IMR-90 (cell line): ENCODE measurements around the gene ABHD5. TPM values are rescaled to one million over a fixed set of nuclear protein-coding genes. Genes with fewer than 3 reads are reported as not detected.
A peak's percentile ranks its signal among the peaks of the same experiment; 100 is the strongest.

Experiments
- ATAC-seq: fragments of 200-7000 bp; cut with Tn5 transposase; 2 replicates; pipeline ENCODE4 v1.9.1; 2020; ENCODE audit warnings: low read depth, mild to moderate bottlenecking, moderate library complexity
- BruUV-seq: library from RNA; stranded (reverse); fragments of 400-500 nt; replicated peaks from 2 replicates; lab custom pipeline; 2021; lab: Mats Ljungman, UMichigan
- CTCF ChIA-PET: fragments of 300-600 bp; formaldehyde crosslinking; extraction: SDS; loops from one replicate; lab custom pipeline; 2021; ENCODE audit warnings: antibody characterized with exemption; lab: Yijun Ruan, JAX
- POLR2A ChIA-PET: fragments of 300-600 bp; sonication (Branson Sonifier 250); formaldehyde crosslinking; loops from one replicate; lab custom pipeline; 2022; ENCODE audit warnings: antibody characterized with exemption; ENCODE audit not compliant: unreplicated experiment; lab: Charles Lee
- DNase-seq: peaks from one replicate; pipeline ENCODE4 v3.0.0; 2013
- H2AFZ ChIP-seq: replicated peaks from 2 replicates; pipeline ENCODE3; 2013; ENCODE audit warnings: low read length, mild to moderate bottlenecking; ENCODE audit not compliant: poor library complexity
- H2AK5ac ChIP-seq: 2 replicates; pipeline ENCODE4 v1.6.1; 2013; ENCODE audit warnings: low read depth, low read length, inconsistent platforms
- H2AK9ac ChIP-seq: replicated peaks from 2 replicates; pipeline ENCODE3; 2013; ENCODE audit warnings: mild to moderate bottlenecking, low read depth, low read length, moderate library complexity; ENCODE audit not compliant: poor library complexity
- H2BK120ac ChIP-seq: 2 replicates; pipeline ENCODE4 v1.6.1; 2013; ENCODE audit warnings: low read depth, low read length, inconsistent platforms
- H2BK15ac ChIP-seq: 3 replicates; pipeline ENCODE4 v1.6.1; 2013; ENCODE audit warnings: low read depth, low read length, inconsistent platforms
- H2BK20ac ChIP-seq: 2 replicates; pipeline ENCODE4 v1.6.1; 2013; ENCODE audit warnings: low read depth, mild to moderate bottlenecking, inconsistent platforms, low read length, moderate library complexity
- H2BK5ac ChIP-seq: 2 replicates; pipeline ENCODE4 v1.6.1; 2013; ENCODE audit warnings: mild to moderate bottlenecking, low read depth, low read length, inconsistent platforms; ENCODE audit not compliant: poor library complexity, severe bottlenecking
- H3K14ac ChIP-seq: replicated peaks from 2 replicates; pipeline ENCODE4 v1.6.1; 2013; ENCODE audit warnings: low read depth, low read length, inconsistent platforms
- H3K18ac ChIP-seq: 2 replicates; pipeline ENCODE4 v1.6.1; 2013; ENCODE audit warnings: low read depth, low read length, control low read depth
- H3K23ac ChIP-seq: 2 replicates; pipeline ENCODE4 v1.6.1; 2013; ENCODE audit warnings: low read depth, low read length, inconsistent platforms
- H3K27ac ChIP-seq: 2 replicates; pipeline ENCODE4 v1.5.1; 2013; ENCODE audit warnings: mild to moderate bottlenecking, control low read depth, low read length; ENCODE audit not compliant: insufficient read depth
- H3K27me3 ChIP-seq: 2 replicates; pipeline ENCODE4 v1.6.1; 2013; ENCODE audit warnings: low read length; ENCODE audit not compliant: control insufficient read depth, insufficient read depth
- H3K36me3 ChIP-seq: 2 replicates; pipeline ENCODE4 v1.6.1; 2013; ENCODE audit warnings: low read length, mixed read lengths; ENCODE audit not compliant: control insufficient read depth, insufficient read depth
- H3K4ac ChIP-seq: 2 replicates; pipeline ENCODE4 v1.6.1; 2013; ENCODE audit warnings: low read depth, low read length, inconsistent platforms
- H3K4me1 ChIP-seq: 2 replicates; pipeline ENCODE4 v1.6.1; 2013; ENCODE audit warnings: low read length, mixed read lengths; ENCODE audit not compliant: control insufficient read depth, insufficient read depth
- H3K4me2 ChIP-seq: 2 replicates; pipeline ENCODE4 v1.6.1; 2013; ENCODE audit warnings: low read depth, mild to moderate bottlenecking, control low read depth, low read length, moderate library complexity
- H3K4me3 ChIP-seq: 2 replicates; pipeline ENCODE4 v1.5.1; 2013; ENCODE audit warnings: low read depth, mild to moderate bottlenecking, control low read depth, low read length, moderate library complexity; ENCODE audit not compliant: insufficient read depth
- H3K56ac ChIP-seq: 2 replicates; pipeline ENCODE4 v1.6.1; 2013; ENCODE audit warnings: low read length, inconsistent platforms; ENCODE audit not compliant: insufficient read depth; ENCODE audit errors: extremely low read depth
- H3K79me1 ChIP-seq, 2 experiments: 2 replicates each; pipeline ENCODE4 v1.6.1; 2013; ENCODE audit warnings: low read length in 2 of 2, inconsistent platforms in 1 of 2, low read depth in 1 of 2
- H3K9ac ChIP-seq: 2 replicates; pipeline ENCODE4 v1.6.1; 2013; ENCODE audit warnings: low read depth, low read length, control low read depth
- H3K9me1 ChIP-seq: 2 replicates; pipeline ENCODE4 v1.6.1; 2013; ENCODE audit warnings: low read length, inconsistent platforms; ENCODE audit not compliant: insufficient read depth
- H3K9me3 ChIP-seq: 2 replicates; pipeline ENCODE4 v1.6.1; 2013; ENCODE audit warnings: low read length; ENCODE audit not compliant: control insufficient read depth, insufficient read depth
- H4K20me1 ChIP-seq: 2 replicates; pipeline ENCODE4 v1.6.1; 2013; ENCODE audit warnings: low read length, inconsistent platforms; ENCODE audit not compliant: insufficient read depth
- H4K5ac ChIP-seq: 2 replicates; pipeline ENCODE4 v1.6.1; 2013; ENCODE audit warnings: mild to moderate bottlenecking, low read depth, low read length, control low read depth
- H4K8ac ChIP-seq, 2 experiments: 2 replicates each; pipeline ENCODE4 v1.6.1; 2013; ENCODE audit warnings: low read depth in 2 of 2, low read length in 2 of 2, control low read depth in 1 of 2, inconsistent platforms in 1 of 2
- H4K91ac ChIP-seq: 2 replicates; pipeline ENCODE4 v1.6.1; 2013; ENCODE audit warnings: low read depth, low read length, inconsistent platforms; ENCODE audit not compliant: insufficient read depth
- CEBPB ChIP-seq: IDR thresholded peaks from 2 replicates; pipeline ENCODE4 v1.6.1; 2012; ENCODE audit warnings: low read depth, low read length, improper control_type of control experiment
- CHD1 ChIP-seq: IDR thresholded peaks from 2 replicates; pipeline ENCODE4 v1.6.1; 2012; ENCODE audit warnings: low read depth, low read length, improper control_type of control experiment
- FOS ChIP-seq: fragments of 150-350 bp; IDR thresholded peaks from 2 replicates; pipeline ENCODE4 v1.6.1; 2016; ENCODE audit warnings: low read depth, low read length
- MAFK ChIP-seq: IDR thresholded peaks from 2 replicates; pipeline ENCODE4 v1.6.1; 2012; ENCODE audit warnings: low read depth, low read length, improper control_type of control experiment
- MAZ ChIP-seq: IDR thresholded peaks from 2 replicates; pipeline ENCODE4 v1.6.1; 2012; ENCODE audit warnings: low read depth, mild to moderate bottlenecking, low read length, improper control_type of control experiment, moderate library complexity, borderline replicate concordance
- MXI1 ChIP-seq: IDR thresholded peaks from 2 replicates; pipeline ENCODE4 v1.6.1; 2012; ENCODE audit warnings: low read depth, mild to moderate bottlenecking, low read length, moderate library complexity, borderline replicate concordance
- NFE2L2 ChIP-seq: fragments of 150-350 bp; IDR thresholded peaks from 2 replicates; pipeline ENCODE4 v1.6.1; 2016; ENCODE audit warnings: low read depth, mild to moderate bottlenecking, low read length
- POLR2A ChIP-seq: IDR thresholded peaks from 2 replicates; pipeline ENCODE4 v1.6.1; 2012; ENCODE audit warnings: mild to moderate bottlenecking, low read depth, low read length
- RAD21 ChIP-seq: IDR thresholded peaks from 2 replicates; pipeline ENCODE4 v1.6.1; 2012; ENCODE audit warnings: low read length, improper control_type of control experiment
- RCOR1 ChIP-seq: IDR thresholded peaks from 2 replicates; pipeline ENCODE4 v1.6.1; 2012; ENCODE audit warnings: mild to moderate bottlenecking, low read length, improper control_type of control experiment; ENCODE audit not compliant: insufficient replicate concordance
- RFX5 ChIP-seq: IDR thresholded peaks from 2 replicates; pipeline ENCODE4 v1.8.0; 2012; ENCODE audit warnings: low read depth, mild to moderate bottlenecking, low read length, moderate library complexity
- SMC3 ChIP-seq: fragments of 150-350 bp; IDR thresholded peaks from 2 replicates; pipeline ENCODE4 v1.6.1; 2016; ENCODE audit warnings: low read depth, mild to moderate bottlenecking, antibody characterized with exemption, low read length, moderate library complexity
- WGBS, 2 experiments: methylation state at CpG; one replicate each; pipeline versions ENCODE4 v1.1.5 to v1.1.7; 2013; ENCODE audit warnings: missing lambda C conversion rate in 2 of 2; ENCODE audit not compliant: insufficient read length in 1 of 2; ENCODE audit errors: extremely low coverage in 2 of 2; 5-methylcytosine and 5-hydroxymethylcytosine counted together
- dilution Hi-C: fragments of 300-500 bp; cut with HindIII; formaldehyde crosslinking; loops from one replicate; pipeline ENCODE4 v1.14.3; 2018; ENCODE audit warnings: low sequenced_read_pairs; ENCODE audit not compliant: unreplicated experiment
- in situ Hi-C: fragments of 300-500 bp; cut with MboI; formaldehyde crosslinking; loops from 3 replicates; pipeline ENCODE4 v1.14.3; 2019; ENCODE audit warnings: low sequenced_read_pairs, inconsistent platforms, mixed read lengths
- intact Hi-C: fragments of 100-400 bp; cut with micrococcal nuclease; formaldehyde crosslinking; loops from 2 replicates; pipeline ENCODE4 v1.10.0; 2022
- polyA plus RNA-seq, 3 experiments: library from polyadenylated mRNA; depleted of rRNA; stranded (reverse); fragments of >200 nt; gene quantifications; 2 replicates each; pipeline ENCODE4 v1.2.3, GENCODE V29; 2012; ENCODE audit warnings: low replicate concordance in 1 of 3
- total RNA-seq: library from RNA; depleted of rRNA; stranded (reverse); fragments of >200 nt; gene quantifications from 2 replicates; pipeline ENCODE4 v1.2.3, GENCODE V29; 2012
- TF ChIP-seq, protein P1 (sequence below): conservative IDR thresholded peaks from 2 replicates; pipeline ENCODE4 v1.5.1; 2012; ENCODE audit warnings: mild to moderate bottlenecking, low read depth, low read length, improper control_type of control experiment
- TF ChIP-seq, protein P2 (sequence below): fragments of 150-350 bp; IDR thresholded peaks from 2 replicates; pipeline ENCODE4 v1.6.1; 2016; ENCODE audit warnings: low read depth, mild to moderate bottlenecking, low read length, moderate library complexity, borderline replicate concordance
- TF ChIP-seq, protein P3 (sequence below): fragments of 150-350 bp; IDR thresholded peaks from 2 replicates; pipeline ENCODE4 v1.6.1; 2017; ENCODE audit warnings: mild to moderate bottlenecking, antibody characterized with exemption, low read length, low read depth

Gene ABHD5
- total and polyA plus RNA-seq, 2 of the 4 experiments (the other 2 are of a cell fraction), result 15.8 to 33.2 TPM

DNA sequence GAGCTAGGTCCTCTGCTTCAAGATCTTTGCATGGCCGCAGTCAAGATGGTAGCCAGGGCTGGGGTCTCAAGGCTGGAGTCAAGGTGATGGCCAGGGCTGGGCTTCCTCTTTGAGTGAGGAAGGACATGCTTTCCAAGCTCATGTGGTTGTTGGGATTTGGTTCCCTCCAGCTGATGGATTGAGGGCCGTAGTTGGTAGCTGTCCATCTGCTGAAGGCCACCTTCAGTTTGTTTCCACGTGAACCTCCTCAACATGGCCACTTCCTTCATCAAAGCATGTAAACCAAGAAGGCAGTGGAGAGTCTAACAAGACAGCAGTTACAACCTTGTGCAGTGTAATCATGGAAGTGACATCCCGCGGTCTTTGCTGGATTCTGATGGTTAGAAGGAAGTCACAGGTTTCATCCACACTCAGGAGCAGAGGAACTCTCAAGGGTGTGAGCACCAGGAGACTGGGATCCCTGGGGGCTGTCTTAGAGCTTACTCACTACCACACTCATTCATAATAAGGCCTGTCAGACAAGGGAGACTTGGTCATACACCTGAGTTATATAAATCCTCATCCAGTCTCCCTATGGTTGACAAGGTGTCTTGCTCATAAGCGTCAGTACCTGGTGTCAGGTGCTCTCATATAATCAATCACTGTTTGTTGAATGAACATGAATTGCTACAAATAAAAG is 42.1 kb downstream of the ABHD5 start:
- 0 out of 4 replicates have a peak overlapping the region, but pooled peaks of 1 of the 2 experiments have one; percentile 22 for H4K8ac ChIP-seq
- intact Hi-C loops, result no loop called here

More for the DNA sequence above, 42.1 kb downstream of the ABHD5 start:
- no peak for ATAC-seq
- H3K23ac ChIP-seq, result peak overlapping the region; percentile 45; the same call in 1 of the 2 replicates
- ChIA-PET POLR2A (no interaction called here), CTCF (no interaction called here)
- no peak overlapping the region for H3K4me3 ChIP-seq
- peak overlapping the region; percentile 65 for H3K4ac ChIP-seq
- H3K9me1 ChIP-seq, result peaks cover 29% of the 10 kb centered on the region
- H2AK5ac ChIP-seq, result peak overlapping the region; percentile 61
- no peaks in the 10 kb centered on the region for H4K20me1 ChIP-seq
- H2BK5ac ChIP-seq, result peak overlapping the region; percentile 30
- H3K9ac ChIP-seq, result no peak overlapping the region
- WGBS, 2 experiments, result 100% methylated on average over 1 of the region's 6 CpGs; no CpG with 5 or more reads in 1 of the 2 experiments
- H3K56ac ChIP-seq, result no peak overlapping the region
- peaks cover 31% of the 10 kb centered on the region for H3K4me1 ChIP-seq
- no peak overlapping the region; the same call in 1 of the 2 replicates for H4K5ac ChIP-seq
- 0 out of 4 replicates have a peak, but pooled peaks cover 0 to 6% of the 10 kb centered on the region in 2 experiments for H3K79me1 ChIP-seq
- no peak for DNase-seq
- H3K27ac ChIP-seq, result peak overlapping the region; percentile 51
- in situ Hi-C loops, result no loop called here
- dilution Hi-C loops, result no loop called here
- peak overlapping the region; percentile 19 for H2AK9ac ChIP-seq
- 0 out of 2 replicates have a peak overlapping the region, but pooled peaks have one; percentile 59 for H3K14ac ChIP-seq
- TF ChIP-seq MAFK (no peak), RFX5 (no peak), CEBPB (no peak), POLR2A (no peak), SMC3 (no peak), RCOR1 (no peak), MAZ (no peak), MXI1 (no peak), NFE2L2 (no peak), FOS (no peak), RAD21 (no peak), CHD1 (no peak)
- TF ChIP-seq, protein P1, sequence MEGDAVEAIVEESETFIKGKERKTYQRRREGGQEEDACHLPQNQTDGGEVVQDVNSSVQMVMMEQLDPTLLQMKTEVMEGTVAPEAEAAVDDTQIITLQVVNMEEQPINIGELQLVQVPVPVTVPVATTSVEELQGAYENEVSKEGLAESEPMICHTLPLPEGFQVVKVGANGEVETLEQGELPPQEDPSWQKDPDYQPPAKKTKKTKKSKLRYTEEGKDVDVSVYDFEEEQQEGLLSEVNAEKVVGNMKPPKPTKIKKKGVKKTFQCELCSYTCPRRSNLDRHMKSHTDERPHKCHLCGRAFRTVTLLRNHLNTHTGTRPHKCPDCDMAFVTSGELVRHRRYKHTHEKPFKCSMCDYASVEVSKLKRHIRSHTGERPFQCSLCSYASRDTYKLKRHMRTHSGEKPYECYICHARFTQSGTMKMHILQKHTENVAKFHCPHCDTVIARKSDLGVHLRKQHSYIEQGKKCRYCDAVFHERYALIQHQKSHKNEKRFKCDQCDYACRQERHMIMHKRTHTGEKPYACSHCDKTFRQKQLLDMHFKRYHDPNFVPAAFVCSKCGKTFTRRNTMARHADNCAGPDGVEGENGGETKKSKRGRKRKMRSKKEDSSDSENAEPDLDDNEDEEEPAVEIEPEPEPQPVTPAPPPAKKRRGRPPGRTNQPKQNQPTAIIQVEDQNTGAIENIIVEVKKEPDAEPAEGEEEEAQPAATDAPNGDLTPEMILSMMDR, result no peak
- TF ChIP-seq, protein P2, sequence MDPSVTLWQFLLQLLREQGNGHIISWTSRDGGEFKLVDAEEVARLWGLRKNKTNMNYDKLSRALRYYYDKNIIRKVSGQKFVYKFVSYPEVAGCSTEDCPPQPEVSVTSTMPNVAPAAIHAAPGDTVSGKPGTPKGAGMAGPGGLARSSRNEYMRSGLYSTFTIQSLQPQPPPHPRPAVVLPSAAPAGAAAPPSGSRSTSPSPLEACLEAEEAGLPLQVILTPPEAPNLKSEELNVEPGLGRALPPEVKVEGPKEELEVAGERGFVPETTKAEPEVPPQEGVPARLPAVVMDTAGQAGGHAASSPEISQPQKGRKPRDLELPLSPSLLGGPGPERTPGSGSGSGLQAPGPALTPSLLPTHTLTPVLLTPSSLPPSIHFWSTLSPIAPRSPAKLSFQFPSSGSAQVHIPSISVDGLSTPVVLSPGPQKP, result no peak
- TF ChIP-seq, protein P3, sequence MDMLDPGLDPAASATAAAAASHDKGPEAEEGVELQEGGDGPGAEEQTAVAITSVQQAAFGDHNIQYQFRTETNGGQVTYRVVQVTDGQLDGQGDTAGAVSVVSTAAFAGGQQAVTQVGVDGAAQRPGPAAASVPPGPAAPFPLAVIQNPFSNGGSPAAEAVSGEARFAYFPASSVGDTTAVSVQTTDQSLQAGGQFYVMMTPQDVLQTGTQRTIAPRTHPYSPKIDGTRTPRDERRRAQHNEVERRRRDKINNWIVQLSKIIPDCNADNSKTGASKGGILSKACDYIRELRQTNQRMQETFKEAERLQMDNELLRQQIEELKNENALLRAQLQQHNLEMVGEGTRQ, result no peak
- peak overlapping the region; percentile 91 for H2BK20ac ChIP-seq
- peak overlapping the region; percentile 56; the same call in 1 of the 2 replicates for H2BK120ac ChIP-seq
- H2AFZ ChIP-seq, result no peak overlapping the region
- H3K9me3 ChIP-seq, result no peaks in the 10 kb centered on the region; the same call in 1 of the 2 replicates
- peak overlapping the region; percentile 14; the same call in 1 of the 2 replicates for H3K18ac ChIP-seq
- H3K36me3 ChIP-seq, result peaks cover 9% of the 10 kb centered on the region
- H3K27me3 ChIP-seq, result no peaks in the 10 kb centered on the region
- BruUV-seq, result no TSS peak
- peak overlapping the region; percentile 17 for H4K91ac ChIP-seq
- H2BK15ac ChIP-seq, result peak overlapping the region; percentile 3; the same call in 2 of the 3 replicates
- no peak overlapping the region for H3K4me2 ChIP-seq
